Neural progenitor cell (in vitro differentiated cells): Measurements from ENCODE around the gene DHRS3. TPM values are rescaled to one million over a fixed set of nuclear protein-coding genes. Genes with fewer than 3 reads are reported as not detected.

Experiments used
- DNase-seq: peaks from one replicate; pipeline ENCODE4 v3.0.0-alpha.2; 2016; ENCODE audit warnings: low spot score
- H2AFZ ChIP-seq: fragments of 200-600 bp; sonication (generic); replicated peaks from 2 replicates; pipeline ENCODE4 v1.6.1; 2016; ENCODE audit warnings: antibody characterized with exemption
- H3F3A ChIP-seq: fragments of 200-600 bp; sonication (generic); 2 replicates; pipeline ENCODE4 v1.6.1; 2016; ENCODE audit warnings: antibody characterized with exemption, low read depth
- H3K27ac ChIP-seq: fragments of 200-600 bp; sonication (generic); 2 replicates; pipeline ENCODE4 v1.5.1; 2016; ENCODE audit warnings: mild to moderate bottlenecking
- H3K27me3 ChIP-seq: fragments of 200-600 bp; sonication (generic); 2 replicates; pipeline ENCODE4 v1.6.1; 2016; ENCODE audit warnings: mild to moderate bottlenecking, moderate library complexity
- H3K36me3 ChIP-seq: fragments of 200-600 bp; sonication (generic); 2 replicates; pipeline ENCODE4 v1.5.1; 2016
- H3K4me1 ChIP-seq: fragments of 200-600 bp; sonication (generic); 2 replicates; pipeline ENCODE4 v1.6.1; 2016; ENCODE audit warnings: mixed run types
- H3K4me2 ChIP-seq: fragments of 200-600 bp; sonication (generic); 2 replicates; pipeline ENCODE4 v1.6.1; 2016
- H3K4me3 ChIP-seq: fragments of 200-600 bp; sonication (generic); 2 replicates; pipeline ENCODE4 v1.5.1; 2016
- H3K79me2 ChIP-seq: fragments of 200-600 bp; sonication (generic); 2 replicates; pipeline ENCODE4 v1.6.1; 2016; ENCODE audit warnings: low read depth
- H3K9ac ChIP-seq: fragments of 200-600 bp; sonication (generic); 2 replicates; pipeline ENCODE4 v1.6.1; 2016
- H3K9me3 ChIP-seq: fragments of 200-600 bp; sonication (generic); 2 replicates; pipeline ENCODE4 v1.5.1; 2016; ENCODE audit warnings: low read depth
- H4K20me1 ChIP-seq: fragments of 200-600 bp; sonication (generic); 2 replicates; pipeline ENCODE4 v1.6.1; 2016; ENCODE audit warnings: low read depth
- H3K27ac Mint-ChIP-seq: 3 replicates; pipeline ENCODE4 v1.8.0; 2021; ENCODE audit warnings: mixed read lengths
- H3K27me3 Mint-ChIP-seq: 2 replicates; pipeline ENCODE4 v1.8.0; 2022; ENCODE audit warnings: low read depth, mild to moderate bottlenecking, inconsistent platforms, moderate library complexity, mixed read lengths; ENCODE audit not compliant: insufficient read depth
- H3K36me3 Mint-ChIP-seq: 3 replicates; pipeline ENCODE4 v1.8.0; 2021; ENCODE audit warnings: mixed read lengths
- H3K4me1 Mint-ChIP-seq: 3 replicates; pipeline ENCODE4 v1.8.0; 2021; ENCODE audit warnings: mixed read lengths
- H3K4me3 Mint-ChIP-seq: 3 replicates; pipeline ENCODE4 v1.8.0; 2021; ENCODE audit warnings: mild to moderate bottlenecking, moderate library complexity, mixed read lengths
- H3K9me3 Mint-ChIP-seq: 3 replicates; pipeline ENCODE4 v1.8.0; 2020; ENCODE audit warnings: mixed read lengths
- EZH2 ChIP-seq: fragments of 200-600 bp; sonication (generic); IDR thresholded peaks from 2 replicates; pipeline ENCODE4 v1.6.1; 2017; ENCODE audit warnings: antibody characterized with exemption, mild to moderate bottlenecking, moderate library complexity
- EZH2phosphoT487 ChIP-seq: fragments of 200-600 bp; sonication (generic); IDR thresholded peaks from 2 replicates; pipeline ENCODE4 v1.6.1; 2017; ENCODE audit warnings: antibody characterized with exemption
- total RNA-seq: library from RNA; depleted of rRNA; stranded (reverse); fragments of >200 nt; gene quantifications from 2 replicates; pipeline ENCODE4 v1.2.3, GENCODE V29; 2015; ENCODE audit warnings: low replicate concordance
- TF ChIP-seq, protein P1 (sequence below): fragments of 200-600 bp; sonication (generic); IDR thresholded peaks from 2 replicates; pipeline ENCODE4 v1.5.1; 2017; ENCODE audit warnings: antibody characterized with exemption, mild to moderate bottlenecking

DHRS3 gene
- total RNA-seq, 1 donor from 2014 or later = 4.3 TPM

DNA sequence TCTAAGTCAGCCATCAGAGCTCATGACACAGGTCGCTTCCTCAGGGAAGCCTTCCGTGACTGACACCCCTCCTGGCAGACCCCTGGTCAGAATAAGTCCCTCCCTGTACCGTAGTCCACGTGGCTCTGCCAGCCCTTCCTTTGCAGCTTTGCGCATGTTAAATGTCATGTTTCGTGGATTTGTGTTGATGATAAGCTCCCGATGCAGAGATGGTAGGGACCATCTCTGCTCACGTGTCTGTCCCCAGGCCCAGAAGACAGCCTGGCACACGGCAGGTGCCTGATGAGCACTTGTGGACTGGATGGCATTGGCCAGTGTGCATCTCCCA is 75.9 kb downstream of the DHRS3 start:
- H2AFZ ChIP-seq = no peak overlapping the region

DNA sequence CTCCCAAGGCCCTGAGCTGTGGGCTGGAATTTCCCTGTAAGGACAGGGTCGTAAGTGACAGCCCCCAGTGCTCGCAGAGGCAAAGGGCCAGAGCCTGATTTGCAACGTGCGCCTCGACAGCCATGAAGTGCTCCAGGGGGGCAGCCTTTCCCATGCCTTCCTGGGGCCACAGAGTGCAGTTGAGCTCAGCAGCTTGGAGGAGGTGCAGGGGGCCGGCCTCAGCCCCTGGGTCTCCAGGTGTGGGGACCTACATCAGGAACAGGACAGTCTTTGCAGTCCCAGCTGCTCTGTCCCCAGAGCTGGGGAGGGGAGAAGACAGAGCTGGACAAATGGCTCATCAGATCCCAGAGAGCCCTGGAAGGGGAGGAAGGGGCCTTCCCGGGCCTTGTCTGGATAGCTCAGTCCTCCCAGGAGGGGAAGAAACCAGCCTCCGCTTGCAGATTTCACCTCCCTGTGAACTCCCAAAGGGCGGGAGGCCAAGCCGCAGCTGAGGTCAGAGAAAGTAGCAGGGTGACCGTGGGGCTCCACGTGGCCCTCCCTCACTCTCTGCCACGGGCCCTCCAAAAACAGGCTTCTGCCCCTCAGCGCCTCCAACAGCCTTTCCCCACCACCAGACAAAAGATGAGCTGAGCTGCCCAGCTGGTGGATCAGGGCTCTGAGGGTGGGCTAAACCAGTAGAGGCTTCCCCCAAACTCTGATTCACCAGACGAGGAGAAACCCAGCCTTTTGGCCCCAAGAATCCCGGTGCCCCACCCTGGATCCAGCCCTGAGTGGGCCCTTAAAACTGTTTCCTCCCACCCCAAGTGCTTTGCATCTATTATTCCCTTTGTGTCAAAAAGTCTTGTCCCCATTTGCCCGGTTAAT is 76.5 kb downstream of the DHRS3 start:
- Histone ChIP-seq H3K27ac (peak overlapping the region; percentile 57), H3F3A (peaks cover 36% of the 10 kb centered on the region), H3K27me3 (no peaks in the 10 kb centered on the region), H3K4me2 (peak overlapping the region; percentile 50), H2AFZ (peak overlapping the region; percentile 3), H3K9ac (no peak overlapping the region), H3K4me1 (peaks cover 44% of the 10 kb centered on the region), H3K79me2 (no peaks in the 10 kb centered on the region), H3K36me3 (no peaks in the 10 kb centered on the region), H4K20me1 (no peaks in the 10 kb centered on the region), H3K4me3 (no peak overlapping the region), H3K9me3 (no peaks in the 10 kb centered on the region)
- peak; percentile 51 for DNase-seq
- no peak for TF ChIP-seq EZH2
- TF ChIP-seq, protein P1, sequence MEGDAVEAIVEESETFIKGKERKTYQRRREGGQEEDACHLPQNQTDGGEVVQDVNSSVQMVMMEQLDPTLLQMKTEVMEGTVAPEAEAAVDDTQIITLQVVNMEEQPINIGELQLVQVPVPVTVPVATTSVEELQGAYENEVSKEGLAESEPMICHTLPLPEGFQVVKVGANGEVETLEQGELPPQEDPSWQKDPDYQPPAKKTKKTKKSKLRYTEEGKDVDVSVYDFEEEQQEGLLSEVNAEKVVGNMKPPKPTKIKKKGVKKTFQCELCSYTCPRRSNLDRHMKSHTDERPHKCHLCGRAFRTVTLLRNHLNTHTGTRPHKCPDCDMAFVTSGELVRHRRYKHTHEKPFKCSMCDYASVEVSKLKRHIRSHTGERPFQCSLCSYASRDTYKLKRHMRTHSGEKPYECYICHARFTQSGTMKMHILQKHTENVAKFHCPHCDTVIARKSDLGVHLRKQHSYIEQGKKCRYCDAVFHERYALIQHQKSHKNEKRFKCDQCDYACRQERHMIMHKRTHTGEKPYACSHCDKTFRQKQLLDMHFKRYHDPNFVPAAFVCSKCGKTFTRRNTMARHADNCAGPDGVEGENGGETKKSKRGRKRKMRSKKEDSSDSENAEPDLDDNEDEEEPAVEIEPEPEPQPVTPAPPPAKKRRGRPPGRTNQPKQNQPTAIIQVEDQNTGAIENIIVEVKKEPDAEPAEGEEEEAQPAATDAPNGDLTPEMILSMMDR = no peak
- no peak for TF ChIP-seq EZH2phosphoT487
- H3K27me3 Mint-ChIP-seq = peaks cover 12% of the 10 kb centered on the region
- peaks cover 27% of the 10 kb centered on the region for H3K4me1 Mint-ChIP-seq
- H3K4me3 Mint-ChIP-seq = peak overlapping the region; percentile 55
- H3K36me3 Mint-ChIP-seq = no peaks in the 10 kb centered on the region
- H3K9me3 Mint-ChIP-seq = peaks cover 6% of the 10 kb centered on the region
- H3K27ac Mint-ChIP-seq = peak overlapping the region; percentile 88

More for the DNA sequence above, 75.9 kb downstream of the DHRS3 start:
- Histone ChIP-seq H3K79me2 (no peaks in the 10 kb centered on the region), H3F3A (peaks cover 36% of the 10 kb centered on the region), H3K4me3 (no peak overlapping the region), H3K9me3 (no peaks in the 10 kb centered on the region), H3K27me3 (no peaks in the 10 kb centered on the region), H3K9ac (no peak overlapping the region), H3K27ac (peak overlapping the region; percentile 57), H3K36me3 (no peaks in the 10 kb centered on the region), H3K4me1 (peaks cover 44% of the 10 kb centered on the region), H4K20me1 (no peaks in the 10 kb centered on the region), H3K4me2 (peak overlapping the region; percentile 50)
- no peak for DNase-seq
- H3K27ac Mint-ChIP-seq = peak overlapping the region; percentile 88
- H3K27me3 Mint-ChIP-seq = peaks cover 12% of the 10 kb centered on the region
- H3K4me1 Mint-ChIP-seq = peaks cover 27% of the 10 kb centered on the region
- no peaks in the 10 kb centered on the region for H3K36me3 Mint-ChIP-seq
- peaks cover 4% of the 10 kb centered on the region for H3K9me3 Mint-ChIP-seq
- H3K4me3 Mint-ChIP-seq = peak overlapping the region; percentile 55
- TF ChIP-seq, protein P1 = no peak
- no peak for TF ChIP-seq EZH2phosphoT487
- TF ChIP-seq EZH2 = no peak

DNA sequence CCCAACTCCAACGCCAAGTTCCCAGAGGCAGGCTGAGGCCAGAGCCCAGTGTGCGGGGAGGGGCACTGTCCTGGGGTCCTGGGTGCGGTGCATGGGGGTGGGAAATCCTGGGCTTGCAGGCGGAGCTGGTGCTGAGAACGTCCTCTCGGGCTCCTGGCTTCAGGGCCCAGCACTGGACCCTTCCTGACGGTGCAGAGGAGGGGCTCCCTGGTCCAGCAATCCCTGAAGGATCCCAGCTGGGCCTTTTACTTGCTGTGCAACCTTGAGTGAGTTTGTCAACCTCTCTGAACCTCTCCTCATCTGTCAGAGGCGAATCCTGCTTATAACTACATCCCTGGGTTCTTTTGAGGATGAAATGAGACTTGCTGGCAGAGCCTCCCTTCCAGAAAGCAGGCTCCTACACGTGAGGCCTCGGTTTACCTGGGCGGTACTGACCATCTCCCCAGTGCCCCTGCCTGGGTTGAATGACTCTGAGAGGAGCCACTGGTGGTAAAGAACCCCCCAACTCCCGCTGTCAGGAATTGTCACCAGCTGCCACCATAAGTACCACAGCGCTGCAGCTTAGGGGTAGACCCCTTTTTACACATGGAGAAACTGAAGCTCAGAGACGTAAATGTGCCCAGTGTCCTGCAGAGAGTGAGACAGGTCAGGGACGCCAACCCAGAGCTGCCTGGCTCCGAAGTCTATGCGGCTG is 77.3 kb downstream of the DHRS3 start:
- Histone ChIP-seq H3K4me3 (no peak overlapping the region), H3K27me3 (no peaks in the 10 kb centered on the region), H3F3A (peaks cover 36% of the 10 kb centered on the region), H3K4me1 (peaks cover 44% of the 10 kb centered on the region), H3K9me3 (no peaks in the 10 kb centered on the region), H4K20me1 (no peaks in the 10 kb centered on the region), H3K9ac (no peak overlapping the region), H2AFZ (peak overlapping the region; percentile 9), H3K27ac (no peak overlapping the region), H3K79me2 (no peaks in the 10 kb centered on the region), H3K4me2 (peak overlapping the region; percentile 50), H3K36me3 (no peaks in the 10 kb centered on the region)
- no peaks in the 10 kb centered on the region for H3K36me3 Mint-ChIP-seq
- no peak for DNase-seq
- no peak for TF ChIP-seq EZH2
- TF ChIP-seq, protein P1 = no peak
- TF ChIP-seq EZH2phosphoT487 = no peak
- peaks cover 12% of the 10 kb centered on the region for H3K27me3 Mint-ChIP-seq
- peaks cover 27% of the 10 kb centered on the region for H3K4me1 Mint-ChIP-seq
- peak overlapping the region; percentile 53 for H3K27ac Mint-ChIP-seq
- no peak overlapping the region for H3K4me3 Mint-ChIP-seq
- peaks cover 13% of the 10 kb centered on the region for H3K9me3 Mint-ChIP-seq
